WTC11 (cell line): ENCODE results near the gene SERGEF.

Experiments
- ATF1 ChIP-seq: sonication (generic); formaldehyde crosslinking; IDR thresholded peaks from 2 replicates; pipeline ENCODE4 v1.8.1; 2023; ENCODE audit warnings: mild to moderate bottlenecking, moderate library complexity, missing genetic modification reagents
- CREB1 ChIP-seq: sonication (generic); formaldehyde crosslinking; IDR thresholded peaks from 2 replicates; pipeline ENCODE4 v1.8.0; 2023; ENCODE audit warnings: mild to moderate bottlenecking, missing genetic modification reagents
- HMGXB4 ChIP-seq: sonication (generic); formaldehyde crosslinking; IDR thresholded peaks from 2 replicates; pipeline ENCODE4 v1.8.1; 2023; ENCODE audit warnings: mild to moderate bottlenecking, moderate library complexity, missing genetic modification reagents
- USF2 ChIP-seq: sonication (generic); formaldehyde crosslinking; IDR thresholded peaks from 2 replicates; pipeline ENCODE4 v1.8.1; 2023; ENCODE audit warnings: mild to moderate bottlenecking, missing genetic modification reagents, moderate library complexity
- TF ChIP-seq, protein P1 (sequence below): sonication (generic); formaldehyde crosslinking; IDR thresholded peaks from 2 replicates; pipeline ENCODE4 v1.8.1; 2022; ENCODE audit warnings: low read depth, missing genetic modification reagents, borderline replicate concordance

DNA sequence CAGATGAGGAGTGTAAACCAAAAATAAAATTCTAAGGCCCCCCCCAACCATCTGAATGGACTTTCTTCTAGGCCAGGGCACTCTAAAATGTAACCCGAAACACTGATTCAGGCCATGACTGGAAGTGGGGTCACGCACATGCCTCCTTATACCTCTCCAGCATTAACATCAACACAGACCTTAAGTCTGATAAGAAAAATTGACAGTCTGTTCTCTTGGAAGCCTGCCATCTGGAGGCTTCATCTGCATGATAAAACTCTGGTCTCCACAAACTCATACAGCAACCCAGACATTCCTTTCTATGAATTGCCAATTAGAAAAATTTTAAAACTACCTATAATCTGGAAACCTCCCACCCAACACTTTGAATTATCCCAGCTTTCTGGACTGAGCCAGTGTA, 3.9 kb upstream of the SERGEF start:
- TF ChIP-seq HMGXB4 (CRISPR knock-in tag) (no peak), ATF1 (CRISPR knock-in tag) (no peak), USF2 (no peak), CREB1 (no peak)
- TF ChIP-seq, protein P1, sequence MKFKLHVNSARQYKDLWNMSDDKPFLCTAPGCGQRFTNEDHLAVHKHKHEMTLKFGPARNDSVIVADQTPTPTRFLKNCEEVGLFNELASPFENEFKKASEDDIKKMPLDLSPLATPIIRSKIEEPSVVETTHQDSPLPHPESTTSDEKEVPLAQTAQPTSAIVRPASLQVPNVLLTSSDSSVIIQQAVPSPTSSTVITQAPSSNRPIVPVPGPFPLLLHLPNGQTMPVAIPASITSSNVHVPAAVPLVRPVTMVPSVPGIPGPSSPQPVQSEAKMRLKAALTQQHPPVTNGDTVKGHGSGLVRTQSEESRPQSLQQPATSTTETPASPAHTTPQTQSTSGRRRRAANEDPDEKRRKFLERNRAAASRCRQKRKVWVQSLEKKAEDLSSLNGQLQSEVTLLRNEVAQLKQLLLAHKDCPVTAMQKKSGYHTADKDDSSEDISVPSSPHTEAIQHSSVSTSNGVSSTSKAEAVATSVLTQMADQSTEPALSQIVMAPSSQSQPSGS (CRISPR knock-in tag), result no peak
